ENCODE data around the gene SIGLEC14.
A peak's percentile ranks its signal among the peaks of the same experiment; 100 is the strongest.
"Not testable (repeated sequence)": the region's sequence is repeated elsewhere in the genome, so short reads cannot be mapped to it uniquely, and the experiment has no call there.

SIGLEC14 gene

DNA sequence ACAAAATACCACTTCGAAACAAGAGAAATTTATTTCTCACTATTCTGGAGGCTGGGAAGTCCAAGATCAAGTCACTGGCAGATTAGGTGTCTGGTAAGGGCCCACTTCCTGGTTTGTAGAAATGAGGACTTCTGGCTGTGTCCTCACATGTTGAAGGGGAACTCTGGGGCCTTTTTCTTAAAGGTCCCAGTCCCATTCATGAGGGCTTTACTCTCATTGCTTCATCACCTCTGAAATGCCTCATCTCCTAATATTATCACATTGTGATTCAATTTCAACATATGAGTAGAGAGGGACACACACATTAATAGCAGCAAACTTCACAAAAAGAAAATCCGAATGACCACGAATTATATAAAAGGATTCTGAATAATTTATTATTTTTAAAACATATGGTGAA, 21.6 kb upstream of the SIGLEC14 start:
- no peak for DNase-seq

DNA sequence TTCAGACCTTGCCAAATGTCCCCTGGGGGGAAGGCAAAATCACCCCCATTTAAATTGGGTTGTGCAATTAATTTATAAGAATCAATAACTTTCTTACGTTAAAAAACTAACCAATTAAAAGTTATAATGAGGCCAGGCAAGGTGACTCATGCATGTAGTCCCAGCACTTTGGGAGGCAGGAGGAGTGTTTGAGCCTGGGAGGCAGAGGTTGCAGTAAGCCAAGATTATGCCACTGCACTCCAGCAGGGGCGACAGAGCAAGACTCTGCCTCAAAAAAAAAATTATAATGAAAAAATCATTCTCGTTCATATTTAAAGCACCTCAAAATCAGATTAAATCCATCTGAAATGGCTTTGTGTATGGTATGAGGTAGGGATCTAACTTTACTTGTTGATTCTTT, 18.4 kb upstream of the SIGLEC14 start:
- no peak for DNase-seq

DNA sequence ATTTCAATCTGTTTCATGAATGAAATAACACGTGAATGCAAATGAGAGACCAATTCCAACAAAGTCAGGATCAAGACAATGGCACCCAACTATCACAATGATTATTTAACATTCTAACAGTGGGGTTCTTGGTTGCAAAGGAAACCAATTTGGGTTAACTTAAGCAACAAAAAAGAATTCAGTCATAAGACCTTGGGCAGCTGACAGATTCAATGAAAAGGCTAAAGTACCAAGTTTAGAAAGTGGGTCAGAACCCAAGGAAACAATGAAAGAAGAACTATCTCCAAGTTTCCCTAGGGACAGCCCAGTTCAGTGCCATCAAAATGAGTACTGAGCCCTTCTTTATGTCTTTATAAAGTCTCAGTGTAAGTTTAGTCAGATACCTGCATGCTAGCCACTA, 17.5 kb upstream of the SIGLEC14 start:
- no peak for DNase-seq

DNA sequence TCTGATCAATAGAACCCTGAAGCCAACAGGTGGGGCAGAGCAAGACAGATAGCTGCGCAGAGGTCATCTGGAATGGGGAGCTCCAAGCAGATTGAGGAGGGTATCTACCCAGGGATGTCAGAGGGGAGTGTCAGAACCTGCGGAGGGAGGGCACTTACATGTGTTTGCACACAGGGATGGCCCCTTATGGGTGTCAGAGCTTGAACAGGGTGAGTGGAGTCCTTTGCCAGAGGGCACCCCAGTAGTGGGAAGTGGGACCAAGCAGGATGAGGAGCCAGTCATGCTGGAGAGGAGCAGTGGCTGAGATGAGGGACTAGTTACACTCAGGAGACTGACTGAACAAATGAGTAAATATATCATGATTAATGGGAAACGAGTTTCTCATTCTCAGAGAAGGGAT, 17.0 kb upstream of the SIGLEC14 start:
- DNase-seq = no peak

DNA sequence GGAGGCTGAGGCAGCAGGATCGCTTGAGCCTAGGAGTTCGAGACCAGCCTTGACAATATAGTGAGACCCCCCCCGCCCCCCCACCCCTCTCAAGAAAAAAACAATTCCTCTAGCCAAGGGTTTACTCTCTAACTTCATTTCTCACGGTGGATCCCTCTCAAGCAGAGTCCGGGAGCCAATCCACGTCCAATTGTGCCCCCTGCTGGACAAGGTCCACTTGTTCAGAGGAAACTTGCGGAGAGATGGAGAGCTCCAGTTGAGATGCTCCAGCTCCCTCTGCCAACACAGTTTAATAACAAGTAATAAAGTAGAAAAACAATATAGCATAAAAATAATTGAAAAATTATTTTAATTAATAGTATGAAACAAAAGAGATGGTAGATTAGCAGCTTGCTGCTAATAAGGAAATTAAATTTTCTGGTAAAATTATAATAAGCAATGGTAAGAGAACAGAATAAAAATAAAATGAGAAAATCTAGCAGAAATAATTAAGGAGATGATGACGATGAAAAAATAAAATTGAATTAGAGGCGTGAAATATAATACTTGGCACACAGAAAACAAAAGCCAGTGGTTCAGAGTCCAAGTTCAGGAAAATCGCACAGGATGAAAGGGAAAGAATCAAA, 14.5 kb upstream of the SIGLEC14 start:
- DNase-seq = peak; percentile 36

DNA sequence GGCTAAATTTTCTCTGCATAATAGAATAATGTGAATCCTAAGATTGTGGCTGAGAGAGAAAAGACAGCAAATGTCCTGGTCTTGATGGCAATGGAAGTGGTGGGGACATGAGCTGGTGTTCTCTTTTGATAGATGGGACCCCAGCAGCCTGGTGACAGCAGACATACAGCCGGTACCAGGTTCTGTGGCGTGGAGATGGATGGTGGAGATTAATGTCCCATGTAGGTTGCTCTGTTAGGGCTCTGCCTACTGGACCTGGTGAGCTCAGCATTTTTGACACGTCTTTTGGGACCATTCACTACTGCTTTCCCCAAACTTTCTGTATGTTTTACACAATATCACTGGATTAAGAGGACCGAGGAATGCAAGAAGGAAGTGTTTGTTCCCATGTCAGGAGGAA, 8.2 kb upstream of the SIGLEC14 start:
- no peak for DNase-seq

DNA sequence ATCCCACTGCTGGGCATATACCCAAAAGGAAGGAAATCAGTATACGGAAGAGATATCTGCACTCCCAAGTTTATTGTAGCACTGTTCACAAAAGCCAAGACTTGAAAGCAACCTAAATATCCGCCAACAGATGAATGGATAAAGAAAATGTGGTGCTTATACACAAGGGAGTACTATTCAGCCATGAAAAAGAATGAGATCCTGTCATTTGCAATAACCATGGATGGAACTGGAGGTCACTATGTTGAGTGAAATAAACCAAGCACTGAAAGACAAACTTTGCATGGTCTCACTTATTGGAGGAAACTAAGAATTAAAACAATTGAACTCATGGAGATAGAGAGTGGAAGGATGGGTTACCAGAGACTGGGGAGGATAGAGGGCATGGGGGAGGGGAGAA, 6.5 kb upstream of the SIGLEC14 start:
- DNase-seq = no peak

DNA sequence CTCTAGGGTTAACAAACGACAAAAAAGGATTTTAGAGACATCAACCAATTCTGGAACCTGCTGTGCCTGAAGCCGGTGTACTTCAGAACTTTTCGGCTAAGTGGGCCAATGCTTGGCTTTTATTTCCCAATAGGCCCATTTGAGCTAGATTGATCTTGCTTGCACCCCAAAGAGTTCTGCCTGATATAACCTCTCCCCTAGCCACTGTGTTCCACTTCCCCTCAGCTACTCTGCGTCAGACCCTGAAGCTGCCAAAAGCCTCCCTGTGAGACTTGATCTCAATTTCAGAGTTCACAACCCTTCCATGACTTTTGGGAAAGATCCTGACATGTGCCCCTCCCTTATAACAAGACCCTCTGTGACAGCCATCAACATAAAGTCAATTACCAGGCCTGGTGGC, 5.6 kb upstream of the SIGLEC14 start:
- no peak for DNase-seq

DNA sequence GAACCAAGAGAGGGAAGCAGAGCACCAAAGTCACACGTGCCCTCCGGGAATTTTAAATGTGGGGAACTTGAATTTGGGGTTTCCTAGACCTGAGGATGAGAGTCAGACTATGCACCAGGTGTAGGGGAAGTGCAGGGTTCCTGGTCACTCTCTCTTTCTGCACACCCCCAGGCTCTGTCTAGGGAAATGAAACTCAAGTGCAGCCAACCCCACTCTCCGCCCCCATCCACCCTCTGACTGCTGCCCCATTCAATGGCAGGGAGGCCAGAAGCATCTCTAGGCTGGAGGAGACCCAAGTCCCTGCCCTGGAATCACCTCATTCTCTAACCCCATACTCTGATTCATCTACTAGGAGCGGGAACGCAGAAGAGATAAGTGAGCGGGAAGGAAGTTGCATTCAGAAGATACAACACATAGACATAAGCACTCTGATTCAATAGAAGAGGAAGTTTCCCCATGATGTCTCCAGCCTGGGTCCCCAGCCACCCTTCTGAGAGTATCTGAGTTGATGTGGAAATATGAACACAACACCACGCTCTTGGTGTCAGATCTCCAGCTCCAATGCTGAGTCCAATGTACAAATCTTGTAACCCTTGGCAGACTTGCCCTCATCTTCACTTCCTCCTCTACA, 4.7 kb upstream of the SIGLEC14 start:
- DNase-seq = no peak

DNA sequence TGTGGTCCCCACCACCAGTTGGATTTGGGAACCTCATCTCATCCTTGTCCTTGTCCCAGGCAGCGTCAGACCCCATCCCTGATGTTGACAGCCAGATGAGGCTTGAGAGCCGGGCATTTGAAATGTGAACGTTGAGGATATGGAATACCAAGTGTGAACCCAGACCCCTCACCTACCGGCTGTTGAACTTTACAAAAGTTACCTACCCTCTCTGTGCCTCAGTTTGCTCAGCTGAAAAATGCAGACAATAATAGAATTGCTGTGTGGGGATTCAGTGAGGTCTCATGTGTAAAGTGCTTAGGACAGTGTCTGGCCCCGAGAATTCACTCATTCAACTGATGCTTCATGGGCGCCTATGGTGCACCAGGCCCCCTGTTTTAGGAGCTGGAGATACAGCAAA, 693 bp upstream of the SIGLEC14 start:
- no peak for DNase-seq

DNA sequence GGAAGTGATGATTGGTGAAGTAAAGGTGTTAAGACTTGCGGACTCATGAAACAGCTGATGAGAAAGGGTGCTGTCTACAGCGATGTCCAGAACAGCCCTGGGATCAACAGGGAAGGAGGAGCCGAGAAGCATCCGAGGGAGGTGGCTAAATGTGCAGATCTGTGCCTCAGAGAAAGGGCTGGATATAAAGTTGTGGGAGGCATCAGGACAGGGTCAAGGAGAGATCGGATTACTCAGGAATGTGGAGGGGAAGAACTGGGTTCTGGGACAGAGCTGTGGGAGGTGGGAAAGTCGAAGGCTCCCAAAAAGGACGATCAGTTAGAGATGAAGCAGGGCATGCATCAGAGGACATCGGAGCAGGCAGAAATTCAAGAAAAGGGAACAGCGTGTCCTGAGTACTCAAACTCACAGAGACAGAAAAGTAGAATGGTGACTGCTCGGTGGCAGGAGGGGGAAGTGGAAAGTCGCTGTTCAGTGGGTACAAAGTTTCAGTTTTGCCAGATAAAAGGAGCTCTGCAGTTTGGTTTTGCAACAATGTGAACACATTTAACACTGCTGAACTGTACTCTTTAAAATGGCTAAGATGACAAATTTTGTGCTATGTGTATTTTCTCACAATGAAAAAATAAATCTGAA, 1.9 kb downstream of the SIGLEC14 start:
- no peak for DNase-seq

DNA sequence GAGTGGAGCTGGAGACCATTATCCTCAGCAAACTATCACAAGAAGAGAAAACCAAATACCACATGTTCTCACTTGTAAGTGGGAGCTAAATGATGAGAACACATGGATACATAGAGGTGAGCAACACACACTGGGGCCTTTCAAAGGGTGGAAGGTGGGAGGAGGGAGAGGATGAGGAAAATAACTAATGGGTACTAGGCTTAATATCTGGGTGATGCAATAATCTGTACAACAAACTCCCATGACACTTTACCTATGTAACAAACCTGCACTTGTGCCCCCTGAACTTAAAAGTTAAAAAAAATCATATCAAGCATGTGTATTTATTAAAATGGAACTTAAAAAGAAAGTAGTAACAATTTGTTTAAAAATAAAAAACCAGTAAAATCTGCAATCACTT, 5.0 kb downstream of the SIGLEC14 start:
- no peak for DNase-seq

DNA sequence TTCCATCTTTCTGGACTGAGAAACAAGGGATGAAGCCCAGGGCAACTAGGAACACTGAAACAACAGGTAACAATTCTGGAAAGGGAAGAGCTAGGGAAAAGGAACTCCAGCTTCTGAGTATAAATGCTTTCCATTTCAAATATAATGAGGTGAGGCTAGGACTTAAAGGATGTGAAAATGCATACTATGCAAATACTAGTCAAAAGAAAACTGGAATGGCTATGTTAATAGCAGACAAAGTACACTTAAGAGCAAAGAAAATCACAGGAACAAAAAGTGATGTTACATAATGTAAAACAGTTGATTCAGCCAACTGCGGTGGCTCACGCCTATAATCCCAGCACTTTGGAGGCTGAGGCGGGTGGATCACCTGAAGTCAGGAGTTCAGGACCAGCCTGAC, 6.2 kb downstream of the SIGLEC14 start:
- DNase-seq = no peak

DNA sequence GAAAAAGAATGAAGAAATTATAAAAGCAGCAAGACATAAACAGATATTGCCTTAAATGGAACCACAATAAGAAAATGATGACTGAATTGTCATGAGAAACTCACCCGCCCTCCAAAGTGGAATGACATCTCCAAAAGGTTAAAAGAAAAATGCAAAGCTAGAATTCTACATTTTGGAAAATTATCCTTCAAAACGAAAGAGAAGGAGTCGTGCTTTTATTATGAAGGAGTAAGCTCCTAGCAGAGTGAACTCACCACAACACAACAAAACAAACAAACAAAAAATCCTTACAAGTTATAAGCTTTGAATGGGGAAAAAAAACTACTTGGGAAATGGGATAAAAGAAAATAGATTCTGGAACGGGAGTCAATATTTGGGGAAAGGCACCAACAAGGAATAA, 6.7 kb downstream of the SIGLEC14 start:
- DNase-seq = no peak

DNA sequence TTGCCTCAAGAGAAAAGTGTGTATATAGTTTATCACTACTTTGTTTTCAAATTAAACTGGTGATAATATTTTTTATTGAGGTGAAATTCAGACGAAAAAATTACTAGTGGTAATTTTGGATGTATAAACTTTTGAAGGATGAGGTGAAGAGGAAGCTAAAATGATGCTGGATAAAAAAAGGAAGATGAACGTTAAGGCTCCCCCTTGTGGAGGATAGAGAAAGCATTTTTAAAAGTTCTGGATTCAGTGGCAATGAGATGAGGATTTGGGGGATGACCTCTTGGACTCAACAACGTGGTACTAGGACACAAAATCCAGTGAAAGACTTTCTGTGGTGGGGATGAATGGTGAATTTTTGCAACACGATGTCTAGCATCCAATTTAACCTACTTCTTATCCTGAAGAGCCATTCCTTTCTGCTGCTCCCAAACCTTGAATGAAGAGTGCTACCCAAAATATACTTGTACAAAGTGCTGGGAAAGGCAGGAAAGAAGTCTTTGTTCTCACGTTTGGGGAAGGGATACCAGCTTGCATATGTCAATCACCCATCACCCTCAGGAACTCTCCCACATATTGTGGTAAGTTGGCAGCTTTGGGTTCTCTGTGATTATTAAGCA, 9.2 kb downstream of the SIGLEC14 start:
- DNase-seq = no peak

DNA sequence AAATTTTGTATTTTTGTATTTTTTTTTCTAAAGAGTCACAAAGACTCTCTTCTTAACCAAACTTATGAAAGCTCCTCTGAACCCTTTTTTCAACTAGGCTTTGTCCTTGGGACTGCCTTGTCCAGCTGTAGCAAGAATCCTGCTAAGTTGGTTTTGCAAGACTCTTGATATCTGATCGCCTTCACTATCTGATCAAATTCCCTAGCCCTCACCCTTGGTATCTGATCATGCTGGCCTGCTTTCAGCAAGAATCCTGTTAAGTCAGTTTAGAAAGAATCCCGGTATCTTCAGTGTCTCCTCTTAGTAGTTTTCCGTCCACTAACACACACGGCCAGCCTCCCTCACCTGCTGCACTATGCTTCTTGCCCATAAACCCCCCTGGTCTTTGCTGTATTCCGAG, 14.5 kb downstream of the SIGLEC14 start:
- no peak for DNase-seq

DNA sequence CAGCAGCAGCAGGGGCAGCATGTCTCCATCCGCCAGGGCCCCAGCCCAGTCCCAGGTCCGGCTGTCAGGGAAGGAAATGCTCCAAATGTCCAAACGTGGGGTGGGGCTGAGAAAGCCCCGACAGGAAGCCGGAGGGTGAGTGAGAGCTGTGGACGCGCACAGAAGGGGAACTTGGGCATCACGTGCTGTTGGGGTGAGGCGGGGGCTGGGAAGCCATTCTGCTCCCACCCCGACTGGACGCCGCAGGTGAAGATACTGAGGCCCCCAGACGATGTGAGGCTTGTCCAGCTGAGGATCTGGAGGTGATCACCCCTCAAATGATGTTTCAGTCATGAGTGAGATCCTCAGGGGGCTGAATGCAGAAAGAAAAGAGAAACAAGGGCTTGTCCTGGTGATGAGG, 16.3 kb downstream of the SIGLEC14 start, which contains the start of gene SIGLEC5:
SIGLEC5 (minus strand) TSS at position 87 of the 400 bp plus-strand sequence; CDS start at position 21, 66 bp downstream.
- not testable (repeated sequence) for DNase-seq

DNA sequence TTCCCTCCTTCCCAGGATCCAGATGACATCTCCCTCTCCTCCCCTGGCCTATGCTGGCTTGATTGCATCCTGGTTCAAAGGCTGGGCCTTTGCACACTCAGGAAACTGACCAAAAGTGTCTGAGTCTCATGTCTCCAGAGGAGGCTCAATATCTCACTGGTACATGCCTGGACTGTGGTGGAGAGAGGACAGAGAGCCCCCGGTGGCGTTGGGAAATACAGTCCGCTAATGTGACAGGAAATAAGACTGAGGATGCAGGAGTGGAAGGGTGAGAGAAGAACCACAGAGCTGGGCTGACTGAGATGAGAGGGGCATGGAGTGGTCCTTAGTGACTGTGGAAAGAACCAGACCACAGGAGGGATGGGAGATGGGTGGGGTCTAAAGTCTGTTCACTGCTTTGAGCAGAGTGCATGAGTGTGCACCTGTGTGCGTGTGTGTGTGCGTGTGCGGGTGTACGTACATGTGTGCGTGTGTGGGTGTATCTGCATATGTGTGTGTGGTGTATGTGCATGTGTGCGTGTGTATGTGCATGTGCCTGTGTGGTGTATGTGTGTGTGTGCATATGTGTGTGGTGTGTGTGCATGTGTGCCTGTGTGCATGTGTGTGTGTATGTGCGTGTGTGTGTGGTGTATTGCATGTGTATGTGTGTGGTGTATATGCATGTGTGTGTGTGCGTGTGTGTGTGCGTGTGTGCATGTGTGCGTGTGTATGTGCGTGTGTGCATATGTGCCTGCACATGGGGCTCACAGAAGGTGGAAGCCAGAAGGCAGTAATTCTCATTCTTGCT, 18.3 kb downstream of the SIGLEC14 start:
- no peak for DNase-seq

DNA sequence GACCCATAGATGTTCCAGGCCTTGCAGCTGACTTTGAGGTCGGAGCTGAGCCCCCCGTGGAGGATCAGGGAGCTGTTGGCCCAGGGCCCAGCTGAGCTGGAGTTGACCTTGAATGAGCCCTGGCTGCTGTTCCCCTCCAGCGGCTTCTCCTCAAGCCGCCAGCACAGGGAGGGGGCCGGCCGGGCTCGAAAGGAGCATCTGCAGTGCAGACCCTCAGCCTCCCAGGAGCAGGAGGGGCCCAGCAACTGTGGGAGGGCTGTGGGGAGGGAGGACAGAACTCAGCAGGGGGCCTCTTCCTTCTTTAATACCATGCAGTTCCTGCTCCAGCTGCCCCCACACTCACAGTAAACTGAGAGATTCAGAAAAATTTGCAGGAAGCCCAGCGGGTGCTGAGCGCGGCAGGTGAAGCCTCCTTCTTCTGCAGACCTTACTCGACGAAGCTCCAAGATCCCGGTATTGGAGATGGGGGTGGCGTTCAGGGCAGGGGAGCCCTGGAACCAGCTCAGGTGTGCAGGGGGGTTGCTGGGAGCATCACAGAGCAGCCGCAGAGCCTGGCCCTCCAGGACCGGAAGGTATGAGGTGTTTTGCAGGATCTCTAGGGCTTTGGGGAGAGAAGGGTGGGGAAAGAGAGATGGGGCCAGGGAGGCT, 19.0 kb downstream of the SIGLEC14 start:
- DNase-seq = no peak

DNA sequence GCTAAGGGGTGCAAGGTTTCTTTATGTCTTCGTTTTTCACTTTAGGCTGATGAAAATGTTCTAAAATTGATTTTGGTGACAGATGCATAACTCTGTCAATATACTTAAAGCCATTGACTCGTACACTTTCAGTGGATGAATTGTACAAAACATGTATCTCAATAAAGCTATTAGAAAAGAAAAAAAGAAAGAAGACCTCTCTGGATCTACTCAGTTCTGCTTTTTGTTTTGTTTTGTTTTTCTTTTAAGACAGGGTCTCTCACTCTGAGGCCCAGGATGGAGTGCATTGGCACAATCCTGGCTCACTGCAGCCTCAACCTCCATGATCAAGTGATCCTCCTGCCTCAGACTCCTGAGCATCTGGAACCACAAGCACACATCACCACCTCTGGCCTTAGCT, 19.9 kb downstream of the SIGLEC14 start:
- no peak for DNase-seq

DNA sequence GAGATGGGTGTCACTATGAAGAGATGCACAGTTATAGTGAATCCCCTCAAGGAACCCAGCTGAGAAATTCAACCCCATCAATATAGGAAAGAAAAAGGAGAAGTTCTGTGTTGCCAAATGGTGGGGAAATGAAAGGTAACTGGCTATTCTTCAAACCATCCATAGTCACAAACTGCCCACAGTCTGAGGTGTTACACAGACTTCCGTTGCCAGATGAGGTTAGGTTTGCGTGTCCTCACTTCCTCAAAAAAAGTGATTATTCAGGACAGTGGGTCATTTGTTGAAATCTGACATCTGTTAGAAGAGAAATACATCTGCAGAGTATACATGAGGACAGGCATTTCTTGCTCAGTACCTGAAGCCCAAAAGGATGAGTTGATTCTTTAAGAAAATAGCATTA, 25.4 kb downstream of the SIGLEC14 start:
- DNase-seq = no peak

DNA sequence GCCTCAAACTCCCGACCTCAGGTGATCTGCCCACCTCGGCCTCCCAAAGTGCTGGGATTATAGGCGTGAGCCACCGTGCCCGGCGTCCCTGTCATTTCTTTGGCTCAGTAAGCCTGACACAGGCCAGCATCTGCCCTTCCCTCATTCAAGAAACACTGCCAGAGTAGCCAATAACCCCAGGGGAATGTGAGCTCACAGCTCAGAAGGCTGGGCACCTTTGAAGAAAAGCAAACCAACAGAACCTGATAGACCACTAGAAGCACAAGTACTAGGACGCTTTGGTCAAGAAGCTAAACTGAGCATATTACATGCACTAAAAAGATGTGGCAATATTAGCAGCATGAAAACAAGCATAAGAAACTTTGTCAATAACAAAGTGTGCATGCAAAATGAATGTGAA, 30.6 kb downstream of the SIGLEC14 start:
- DNase-seq = no peak

DNA sequence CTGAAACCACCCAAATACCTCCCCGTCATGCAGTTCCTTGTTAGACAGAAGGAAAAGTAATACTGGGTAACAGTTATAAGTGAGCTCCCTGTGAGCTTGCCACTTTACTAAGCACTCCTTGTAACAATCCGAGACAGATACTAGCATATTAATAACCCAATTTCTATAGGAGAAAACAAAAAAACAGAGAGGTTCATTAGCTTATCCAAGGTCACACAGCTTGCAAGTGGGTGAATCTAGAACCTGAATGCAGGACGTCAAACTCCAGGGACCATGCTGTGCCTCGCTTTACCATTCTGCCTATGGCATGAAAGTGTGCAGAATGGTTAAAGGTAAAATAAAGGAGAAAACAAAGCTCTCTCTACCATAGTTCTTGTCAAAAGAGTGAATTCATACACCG, 31.8 kb downstream of the SIGLEC14 start:
- no peak for DNase-seq

Measured in effector CD4-positive, alpha-beta T cell (primary cell).